A549 (cell line): ENCODE measurements around the gene TEX29. TPM values are rescaled to one million over a fixed set of nuclear protein-coding genes. Genes with fewer than 3 reads are reported as not detected.

Experiments used
- ATAC-seq, 2 experiments: fragments of 200-7000 bp in 1 of 2; fragments of >200 bp in 1 of 2; cut with Nextera tagmentation in 1 of 2; cut with Tn5 transposase in 1 of 2; 3 replicates each; pipeline versions ENCODE4 v1.8.0 to v1.9.1; 2018 to 2020; ENCODE audit warnings: mild to moderate bottlenecking in 1 of 2, moderate library complexity in 1 of 2
- CTCF ChIA-PET: fragments of 300-600 bp; sonication (Branson Sonifier 250); formaldehyde crosslinking; extraction: SDS; loops from one replicate; lab custom pipeline; 2021; ENCODE audit warnings: antibody characterized with exemption, inconsistent platforms; lab: Yijun Ruan, JAX
- POLR2A ChIA-PET: fragments of 350-600 bp; formaldehyde crosslinking; extraction: SDS; loops from one replicate; lab custom pipeline; 2021; ENCODE audit warnings: antibody characterized with exemption, inconsistent platforms; lab: Yijun Ruan, JAX
- DNase-seq, 2 experiments: peaks; one replicate each; pipeline versions ENCODE4 v3.0.0 to v3.0.0-alpha.2; 2011 to 2016; ENCODE audit warnings: low read depth in 1 of 2, low spot score in 1 of 2
- FAIRE-seq: peaks from 2 replicates; lab custom pipeline; 2011; peaks lifted over from hg19 to GRCh38; lab: Jason Lieb, UNC
- H3K27ac ChIP-seq, 2 experiments: fragments of >200 bp; sonication (Bioruptor Twin); formaldehyde crosslinking; 3 replicates each; pipeline ENCODE4 v1.5.1; 2016 to 2017
- H3K4me1 ChIP-seq: fragments of >200 bp; sonication (Bioruptor Twin); formaldehyde crosslinking; 3 replicates; pipeline ENCODE4 v1.6.1; 2016
- H3K4me2 ChIP-seq: fragments of >200 bp; sonication (Bioruptor Twin); formaldehyde crosslinking; 3 replicates; pipeline ENCODE4 v1.6.1; 2016
- H3K4me3 ChIP-seq: fragments of >200 bp; sonication (Bioruptor Twin); formaldehyde crosslinking; 3 replicates; pipeline ENCODE4 v1.5.1; 2016
- H3K9me3 ChIP-seq: fragments of >200 bp; sonication (Bioruptor Twin); formaldehyde crosslinking; 3 replicates; pipeline ENCODE4 v1.6.1; 2016
- BHLHE40 ChIP-seq: IDR thresholded peaks from 2 replicates; pipeline ENCODE4 v1.6.1; 2012; ENCODE audit warnings: low read depth, low read length, inconsistent platforms
- CBX2 ChIP-seq: fragments of 200-600 bp; sonication (generic); IDR thresholded peaks from 2 replicates; pipeline ENCODE4 v1.6.1; 2016; ENCODE audit warnings: low read depth, mild to moderate bottlenecking, borderline replicate concordance
- CBX8 ChIP-seq: fragments of 200-600 bp; sonication (generic); IDR thresholded peaks from 2 replicates; pipeline ENCODE4 v1.6.1; 2016
- CHD2 ChIP-seq: fragments of 150-350 bp; IDR thresholded peaks from 2 replicates; pipeline ENCODE4 v1.6.1; 2014; ENCODE audit warnings: low read length; ENCODE audit not compliant: partially characterized antibody
- CTCF ChIP-seq: fragments of >200 bp; sonication (Bioruptor Twin); formaldehyde crosslinking; IDR thresholded peaks from 3 replicates; pipeline ENCODE4 v1.5.1; 2016
- E2F6 ChIP-seq: IDR thresholded peaks from 2 replicates; pipeline ENCODE4 v1.6.1; 2012; ENCODE audit warnings: low read depth, borderline replicate concordance
- EHMT2 ChIP-seq: fragments of 200-600 bp; sonication (generic); IDR thresholded peaks from 2 replicates; pipeline ENCODE4 v1.6.1; 2016; ENCODE audit warnings: antibody characterized with exemption, low read depth, mild to moderate bottlenecking, moderate library complexity
- EP300 ChIP-seq, 2 experiments: fragments of >200 bp; sonication (Bioruptor Twin); formaldehyde crosslinking; IDR thresholded peaks; 2 replicates in 1 of 2; 3 replicates in 1 of 2; pipeline ENCODE4 v1.6.1; 2016 to 2017
- FOSB ChIP-seq: fragments of 250-450 bp; sonication (Bioruptor Pico); IDR thresholded peaks from 2 replicates; pipeline ENCODE4 v1.5.0; 2020; ENCODE audit warnings: mild to moderate bottlenecking, moderate library complexity
- FOSL2 ChIP-seq, 2 experiments: fragments of 450-650 bp in 1 of 2; fragments of >200 bp in 1 of 2; sonication (Bioruptor Twin) in 1 of 2; formaldehyde crosslinking; IDR thresholded peaks; 2 replicates each; pipeline versions ENCODE4 v1.5.0 to v1.6.1; 2016 to 2020; ENCODE audit warnings: mild to moderate bottlenecking in 1 of 2, moderate library complexity in 1 of 2
- HEYL ChIP-seq: fragments of 250-450 bp; sonication (Bioruptor Pico); IDR thresholded peaks from 2 replicates; pipeline ENCODE4 v1.8.0; 2021; ENCODE audit warnings: mild to moderate bottlenecking, moderate library complexity
- HOXB13 ChIP-seq: fragments of 250-450 bp; sonication (Bioruptor Pico); IDR thresholded peaks from 2 replicates; pipeline ENCODE4 v1.5.0; 2020; ENCODE audit warnings: low read depth, mild to moderate bottlenecking, moderate library complexity
- HOXB5 ChIP-seq: fragments of 250-450 bp; sonication (Bioruptor Pico); IDR thresholded peaks from 2 replicates; pipeline ENCODE4 v1.5.0; 2020; ENCODE audit warnings: mild to moderate bottlenecking, moderate library complexity
- JUNB ChIP-seq: fragments of >200 bp; sonication (Bioruptor Twin); formaldehyde crosslinking; IDR thresholded peaks from 2 replicates; pipeline ENCODE4 v1.6.1; 2016
- KDM1A ChIP-seq: fragments of 200-600 bp; sonication (generic); IDR thresholded peaks from 2 replicates; pipeline ENCODE4 v1.6.1; 2016; ENCODE audit warnings: low read depth, mild to moderate bottlenecking
- MAFK ChIP-seq: fragments of 450-650 bp; IDR thresholded peaks from 2 replicates; pipeline ENCODE4 v1.6.1; 2014; ENCODE audit not compliant: partially characterized antibody
- MAX ChIP-seq: IDR thresholded peaks from 2 replicates; pipeline ENCODE4 v1.6.1; 2012
- PBX3 ChIP-seq: IDR thresholded peaks from 2 replicates; pipeline ENCODE4 v1.6.1; 2012
- PHF8 ChIP-seq: fragments of 200-600 bp; sonication (generic); IDR thresholded peaks from 2 replicates; pipeline ENCODE4 v1.6.1; 2016; ENCODE audit warnings: low read depth, mild to moderate bottlenecking, antibody characterized with exemption, moderate library complexity, borderline replicate concordance
- POLR2A ChIP-seq: IDR thresholded peaks from 2 replicates; pipeline ENCODE4 v1.6.1; 2012; ENCODE audit warnings: mild to moderate bottlenecking, low read length
- POLR2AphosphoS2 ChIP-seq: conservative IDR thresholded peaks from 2 replicates; pipeline ENCODE4 v1.6.1; 2012; ENCODE audit warnings: low read length, improper control_type of control experiment, inconsistent platforms
- RAD21 ChIP-seq, 2 experiments: fragments of >200 bp in 1 of 2; sonication (Bioruptor Twin) in 1 of 2; formaldehyde crosslinking in 1 of 2; IDR thresholded peaks in 1 of 2; conservative IDR thresholded peaks in 1 of 2; 2 replicates in 1 of 2; 3 replicates in 1 of 2; pipeline ENCODE4 v1.6.1; 2012 to 2018; ENCODE audit warnings: inconsistent platforms in 1 of 2
- RARB ChIP-seq: fragments of 250-450 bp; sonication (Bioruptor Pico); IDR thresholded peaks from 2 replicates; pipeline ENCODE4 v1.8.0; 2021; ENCODE audit warnings: mild to moderate bottlenecking, moderate library complexity
- REST ChIP-seq: fragments of 200-600 bp; sonication (generic); IDR thresholded peaks from 2 replicates; pipeline ENCODE4 v1.6.1; 2016; ENCODE audit warnings: antibody characterized with exemption, mild to moderate bottlenecking, moderate library complexity
- SREBF2 ChIP-seq: fragments of 450-650 bp; IDR thresholded peaks from 2 replicates; pipeline ENCODE4 v1.6.1; 2014; ENCODE audit warnings: mild to moderate bottlenecking, moderate library complexity
- TFCP2L1 ChIP-seq: fragments of 250-450 bp; sonication (Bioruptor Pico); IDR thresholded peaks from 2 replicates; pipeline ENCODE4 v1.5.0; 2021; ENCODE audit warnings: mild to moderate bottlenecking
- USF2 ChIP-seq: fragments of 450-650 bp; IDR thresholded peaks from 2 replicates; pipeline ENCODE4 v1.6.1; 2014; ENCODE audit warnings: antibody characterized with exemption
- ZFP36 ChIP-seq: fragments of 450-650 bp; IDR thresholded peaks from 2 replicates; pipeline ENCODE4 v1.6.1; 2014; ENCODE audit warnings: borderline replicate concordance; ENCODE audit not compliant: partially characterized antibody
- WGBS: methylation state at CpG from one replicate; pipeline ENCODE4 v1.1.6; 2017; ENCODE audit errors: missing lambda C conversion rate; 5-methylcytosine and 5-hydroxymethylcytosine counted together
- polyA plus RNA-seq, 4 experiments: library from polyadenylated mRNA; depleted of rRNA in 3 of 4; stranded (reverse); fragments of >200 nt; fragmentation: RNase III in 1 of 4; extraction: RNeasy Plus Mini Kit Qiagen cat#74134 plus additional on column Dnase treatment in 1 of 4; gene quantifications; 2 replicates in 3 of 4; 3 replicates in 1 of 4; pipeline ENCODE4 v1.2.3, GENCODE V29; 2011 to 2017

TEX29 gene
- polyA plus RNA-seq, 2 of the 4 experiments (the other 2 are of a cell fraction) = 0.13 to 0.35 TPM

- no peak for FAIRE-seq
- no peak overlapping the region for H3K27ac ChIP-seq
- peak in 1 of 2 experiments; percentile 3 for DNase-seq
- TF ChIP-seq FOSL2 (IDR thresholded peaks at IDR 0.05) = no peak
- TF ChIP-seq FOSL2 (CRISPR knock-in tag; IDR thresholded peaks at IDR 0.05) = no peak
- no peak for TF ChIP-seq POLR2A
- TF ChIP-seq CBX8 = no peak
- no peak for TF ChIP-seq CBX2
- TF ChIP-seq ZFP36 = no peak
- no peak for TF ChIP-seq JUNB
- no peak for TF ChIP-seq REST
- TF ChIP-seq POLR2AphosphoS2 = no peak
- TF ChIP-seq BHLHE40 = no peak
- TF ChIP-seq SREBF2 = no peak
- no peak for TF ChIP-seq RAD21 (conservative IDR thresholded peaks at IDR 0.05 in 1 of 2, IDR thresholded peaks at IDR 0.05 in 1 of 2)
- TF ChIP-seq PBX3 = no peak
- no peak for TF ChIP-seq FOSB (CRISPR knock-in tag)
- no peak for TF ChIP-seq MAX
- TF ChIP-seq KDM1A = no peak
- no peak for TF ChIP-seq CTCF
- no peak for TF ChIP-seq HEYL
- TF ChIP-seq E2F6 = no peak
- no peaks in the 10 kb centered on the region for H3K4me1 ChIP-seq
- WGBS = 87% methylated on average over 15 of the region's 15 CpGs
- CTCF ChIA-PET = interaction anchor here (0.6 to 0.7 kb wide), 3 partner anchors 80 to 1470 kb away, joined by 3 read pairs; no protein-coding TSS in a partner anchor
- ATAC-seq = peak in 1 of 2 experiments; percentile 42; a peak in 1 of 6 replicates
- no peaks in the 10 kb centered on the region for H3K9me3 ChIP-seq
- POLR2A ChIA-PET = no interaction called here
- H3K4me2 ChIP-seq = no peak overlapping the region
- no peak overlapping the region for H3K4me3 ChIP-seq
Observed at GRCh38 chr13:111286162-111286561, 34.3 kb upstream of the TEX29 start.

- no peak for DNase-seq
- H3K27ac ChIP-seq = no peak overlapping the region
- 83% methylated on average over 3 of the region's 7 CpGs for WGBS
- no peaks in the 10 kb centered on the region for H3K4me1 ChIP-seq
- no peak overlapping the region for H3K4me3 ChIP-seq
- ChIA-PET CTCF (no interaction called here), POLR2A (no interaction called here)
- no peak overlapping the region for H3K4me2 ChIP-seq
- no peaks in the 10 kb centered on the region for H3K9me3 ChIP-seq
- no peak for ATAC-seq
- no peak for FAIRE-seq
- TF ChIP-seq EHMT2 = no peak
- no peak for TF ChIP-seq E2F6
- no peak for TF ChIP-seq FOSB (CRISPR knock-in tag)
- TF ChIP-seq HOXB13 = no peak
- no peak for TF ChIP-seq USF2
- no peak for TF ChIP-seq PHF8
- TF ChIP-seq MAFK = no peak
- no peak for TF ChIP-seq CHD2
- no peak for TF ChIP-seq RARB
- no peak for TF ChIP-seq TFCP2L1 (CRISPR knock-in tag)
- TF ChIP-seq HEYL = no peak
- TF ChIP-seq HOXB5 (CRISPR knock-in tag) = no peak
- TF ChIP-seq EP300 (IDR thresholded peaks at IDR 0.05) = no peak
- TF ChIP-seq BHLHE40 = no peak
Observed at GRCh38 chr13:111286749-111287148, 33.7 kb upstream of the TEX29 start.
